Activated naive CD8-positive, alpha-beta T cell treated with anti-CD3 and anti-CD28 coated beads, Interleukin-2, amount 10 ng/mL, durations not matched to agents 7 days and 5 days (primary cell): Measurements from ENCODE around the gene PRR36. TPM values are rescaled to one million over a fixed set of nuclear protein-coding genes. Genes with fewer than 3 reads are reported as not detected.
A peak's percentile ranks its signal among the peaks of the same experiment; 100 is the strongest.
"Not testable (repeated sequence)": the region's sequence is repeated elsewhere in the genome, so short reads cannot be mapped to it uniquely, and the experiment has no call there.

Source experiments
- ATAC-seq: fragments of 150-1000 bp; cut with Tn5 transposase; one replicate; pipeline ENCODE4 v1.10.0; 2021; ENCODE audit warnings: low read depth, moderate library complexity
- POLR2A ChIA-PET: fragments of 350-600 bp; sonication (Branson Sonifier 250); formaldehyde crosslinking; loops from one replicate; lab custom pipeline; 2021; ENCODE audit warnings: antibody characterized with exemption; lab: Charles Lee
- DNase-seq: peaks from one replicate; pipeline ENCODE4 v3.0.0; 2021
- H3K27ac Mint-ChIP-seq: one replicate; pipeline ENCODE4 v1.8.0; 2022; ENCODE audit warnings: mild to moderate bottlenecking, mixed read lengths
- H3K27me3 Mint-ChIP-seq: one replicate; pipeline ENCODE4 v1.8.0; 2022; ENCODE audit warnings: mild to moderate bottlenecking, moderate library complexity, mixed read lengths
- H3K36me3 Mint-ChIP-seq: one replicate; pipeline ENCODE4 v1.8.0; 2021; ENCODE audit warnings: mild to moderate bottlenecking, mixed read lengths
- H3K4me1 Mint-ChIP-seq: one replicate; pipeline ENCODE4 v1.8.0; 2021; ENCODE audit warnings: mixed read lengths
- H3K4me3 Mint-ChIP-seq: one replicate; pipeline ENCODE4 v1.8.0; 2022; ENCODE audit warnings: mild to moderate bottlenecking, moderate library complexity, mixed read lengths
- H3K9me3 Mint-ChIP-seq: one replicate; pipeline ENCODE4 v1.8.0; 2021; ENCODE audit warnings: mixed read lengths
- total RNA-seq, 2 experiments: library from RNA; stranded (reverse); gene quantifications; one replicate each; pipeline ENCODE4 v1.2.3, GENCODE V29; 2021

The PRR36 gene
- total RNA-seq, 2 experiments from 2014 or later, result 0.40 to 0.78 TPM

GRCh38 chr19:7863157-7863970, 10.8 kb downstream of the PRR36 start:
- ATAC-seq, result no peak
- Mint-ChIP-seq H3K27ac (no peak overlapping the region), H3K36me3 (no peaks in the 10 kb centered on the region), H3K27me3 (peaks cover 30% of the 10 kb centered on the region), H3K4me1 (peaks cover 8% of the 10 kb centered on the region), H3K4me3 (no peak overlapping the region), H3K9me3 (no peaks in the 10 kb centered on the region)
- POLR2A ChIA-PET, result interaction anchor here (3.5 kb wide), 1 partner anchor 58 kb away, joined by 13 read pairs; the partner anchor contains the start of gene SNAPC2
- no peak for DNase-seq

GRCh38 chr19:7862413-7862951, 11.7 kb downstream of the PRR36 start:
- ATAC-seq, result peak; percentile 59
- Mint-ChIP-seq H3K27me3 (peaks cover 23% of the 10 kb centered on the region), H3K4me1 (peaks cover 8% of the 10 kb centered on the region), H3K4me3 (peak overlapping the region; percentile 42), H3K36me3 (no peaks in the 10 kb centered on the region), H3K9me3 (no peaks in the 10 kb centered on the region), H3K27ac (no peak overlapping the region)
- POLR2A ChIA-PET, result interaction anchor here (0.6 to 3.5 kb wide), 5 partner anchors 10 to 160 kb away, joined by 3 to 13 read pairs (median 3); partner anchors contain the start of genes MAP2K7, SNAPC2 and TIMM44
- DNase-seq, result peak; percentile 80

GRCh38 chr19:7861619-7862412, 12.4 kb downstream of the PRR36 start:
- DNase-seq (no peak), ATAC-seq (peak; percentile 4)
- H3K36me3 Mint-ChIP-seq, result no peaks in the 10 kb centered on the region
- no peaks in the 10 kb centered on the region for H3K9me3 Mint-ChIP-seq
- H3K27ac Mint-ChIP-seq, result no peak overlapping the region
- POLR2A ChIA-PET, result interaction anchor here (0.6 to 3.5 kb wide), 5 partner anchors 10 to 160 kb away, joined by 3 to 13 read pairs (median 3); partner anchors contain the start of genes MAP2K7, SNAPC2 and TIMM44
- peaks cover 8% of the 10 kb centered on the region for H3K4me1 Mint-ChIP-seq
- peaks cover 17% of the 10 kb centered on the region for H3K27me3 Mint-ChIP-seq
- H3K4me3 Mint-ChIP-seq, result peak overlapping the region; percentile 42

- H3K27ac Mint-ChIP-seq, result no peak overlapping the region
Observed at GRCh38 chr19:7860714-7861618, 13.2 kb downstream of the PRR36 start.

GRCh38 chr19:7859831-7860713, 14.1 kb downstream of the PRR36 start:
- Mint-ChIP-seq H3K9me3 (no peaks in the 10 kb centered on the region), H3K27ac (no peak overlapping the region), H3K4me3 (no peak overlapping the region), H3K36me3 (no peaks in the 10 kb centered on the region), H3K27me3 (peaks cover 11% of the 10 kb centered on the region), H3K4me1 (peaks cover 3% of the 10 kb centered on the region)
- ATAC-seq (no peak), DNase-seq (no peak)
- POLR2A ChIA-PET, result interaction anchor here (0.7 kb wide), 1 partner anchor 301 kb away, joined by 3 read pairs; no protein-coding TSS in a partner anchor

More at GRCh38 chr19:7860714-7861618, 13.2 kb downstream of the PRR36 start:
- H3K36me3 Mint-ChIP-seq, result no peaks in the 10 kb centered on the region
- no peak for DNase-seq
- H3K4me1 Mint-ChIP-seq, result peaks cover 8% of the 10 kb centered on the region
- ATAC-seq, result no peak
- H3K4me3 Mint-ChIP-seq, result no peak overlapping the region
- H3K9me3 Mint-ChIP-seq, result no peaks in the 10 kb centered on the region
- peaks cover 17% of the 10 kb centered on the region for H3K27me3 Mint-ChIP-seq
- POLR2A ChIA-PET, result interaction anchor here (0.7 to 3.5 kb wide), 3 partner anchors 60 to 302 kb away, joined by 3 to 13 read pairs (median 3); partner anchors contain the start of genes SNAPC2 and TIMM44

GRCh38 chr19:7859087-7859486, 15.1 kb downstream of the PRR36 start:
- H3K36me3 Mint-ChIP-seq, H3K9me3 Mint-ChIP-seq, H3K27me3 Mint-ChIP-seq, H3K27ac Mint-ChIP-seq, ATAC-seq, H3K4me3 Mint-ChIP-seq, H3K4me1 Mint-ChIP-seq, DNase-seq: not testable (repeated sequence)
- POLR2A ChIA-PET, result interaction anchor here (0.8 kb wide), 1 partner anchor 9 kb away, joined by 5 read pairs; no protein-coding TSS in a partner anchor

- H3K9me3 Mint-ChIP-seq, result no peaks in the 10 kb centered on the region
- no peaks in the 10 kb centered on the region for H3K27me3 Mint-ChIP-seq
- DNase-seq, result no peak
- peaks cover 2% of the 10 kb centered on the region for H3K4me1 Mint-ChIP-seq
- ATAC-seq, result no peak
- no peak overlapping the region for H3K27ac Mint-ChIP-seq
- POLR2A ChIA-PET, result interaction anchor here (0.8 kb wide), 1 partner anchor 10 kb away, joined by 5 read pairs; no protein-coding TSS in a partner anchor
- H3K36me3 Mint-ChIP-seq, result no peaks in the 10 kb centered on the region
- H3K4me3 Mint-ChIP-seq, result no peak overlapping the region
Observed at GRCh38 chr19:7858109-7858770, 15.9 kb downstream of the PRR36 start.

- Mint-ChIP-seq H3K9me3 (no peaks in the 10 kb centered on the region), H3K4me1 (peaks cover 2% of the 10 kb centered on the region), H3K27me3 (no peaks in the 10 kb centered on the region), H3K27ac (no peak overlapping the region), H3K4me3 (no peak overlapping the region), H3K36me3 (no peaks in the 10 kb centered on the region)
- POLR2A ChIA-PET, result no interaction called here
- ATAC-seq (no peak), DNase-seq (no peak)
Observed at GRCh38 chr19:7857727-7858108, 16.5 kb downstream of the PRR36 start.

- DNase-seq (no peak), ATAC-seq (no peak)
- no peaks in the 10 kb centered on the region for H3K9me3 Mint-ChIP-seq
- no peaks in the 10 kb centered on the region for H3K36me3 Mint-ChIP-seq
- H3K4me1 Mint-ChIP-seq, result peaks cover 1% of the 10 kb centered on the region
- no peak overlapping the region for H3K27ac Mint-ChIP-seq
- POLR2A ChIA-PET, result no interaction called here
- H3K27me3 Mint-ChIP-seq, result no peaks in the 10 kb centered on the region
- no peak overlapping the region for H3K4me3 Mint-ChIP-seq
Observed at GRCh38 chr19:7856679-7857663, 17.2 kb downstream of the PRR36 start.

GRCh38 chr19:7856109-7856591, 18.0 kb downstream of the PRR36 start:
- Mint-ChIP-seq H3K9me3 (no peaks in the 10 kb centered on the region), H3K4me1 (peaks cover 1% of the 10 kb centered on the region), H3K27me3 (no peaks in the 10 kb centered on the region), H3K4me3 (no peak overlapping the region), H3K27ac (no peak overlapping the region), H3K36me3 (no peaks in the 10 kb centered on the region)
- no peak for DNase-seq
- no peak for ATAC-seq
- POLR2A ChIA-PET, result no interaction called here
